HepG2 (cell line): ENCODE measurements around the gene ELMO2. TPM values are rescaled to one million over a fixed set of nuclear protein-coding genes. Genes with fewer than 3 reads are reported as not detected.

Experiments
- ARNT ChIP-seq: fragments of 450-650 bp; IDR thresholded peaks from 2 replicates; pipeline ENCODE4 v1.6.1; 2017
- BCLAF1 ChIP-seq: fragments of 450-650 bp; IDR thresholded peaks from 2 replicates; pipeline ENCODE4 v1.6.1; 2017; ENCODE audit warnings: mild to moderate bottlenecking
- BRCA1 ChIP-seq: sonication (generic); formaldehyde crosslinking; IDR thresholded peaks from 2 replicates; pipeline ENCODE4 v1.4.0; 2020; ENCODE audit warnings: missing genetic modification reagents
- CCDC6 ChIP-seq: sonication (generic); formaldehyde crosslinking; IDR thresholded peaks from 2 replicates; pipeline ENCODE4 v1.8.1; 2022; ENCODE audit warnings: mild to moderate bottlenecking, missing genetic modification reagents, moderate library complexity
- HDAC1 ChIP-seq: sonication (generic); formaldehyde crosslinking; IDR thresholded peaks from 2 replicates; pipeline ENCODE4 v1.5.1; 2020; ENCODE audit warnings: mild to moderate bottlenecking, missing genetic modification reagents
- HNRNPLL ChIP-seq: fragments of 200-400 bp; formaldehyde crosslinking; IDR thresholded peaks from 2 replicates; pipeline ENCODE4 v1.6.1; 2017; ENCODE audit warnings: mild to moderate bottlenecking, low read depth, low read length; ENCODE audit not compliant: poor library complexity, severe bottlenecking
- MED13 ChIP-seq: sonication (generic); formaldehyde crosslinking; IDR thresholded peaks from 2 replicates; pipeline ENCODE4 v1.5.0; 2020; ENCODE audit warnings: missing genetic modification reagents
- NCOA5 ChIP-seq: sonication (generic); formaldehyde crosslinking; IDR thresholded peaks from 2 replicates; pipeline ENCODE4 v1.4.0; 2020; ENCODE audit warnings: missing genetic modification reagents
- NFATC3 ChIP-seq: sonication (generic); formaldehyde crosslinking; IDR thresholded peaks from 2 replicates; pipeline ENCODE4 v1.5.1; 2020; ENCODE audit warnings: mild to moderate bottlenecking, missing genetic modification reagents
- NFYB ChIP-seq: sonication (generic); formaldehyde crosslinking; IDR thresholded peaks from 2 replicates; pipeline ENCODE4 v1.4.0; 2020; ENCODE audit warnings: missing genetic modification reagents
- PHF21A ChIP-seq: sonication (generic); formaldehyde crosslinking; IDR thresholded peaks from 2 replicates; pipeline ENCODE4 v1.5.0; 2020; ENCODE audit warnings: mild to moderate bottlenecking, missing genetic modification reagents
- PHF8 ChIP-seq: sonication (generic); formaldehyde crosslinking; IDR thresholded peaks from 2 replicates; pipeline ENCODE4 v1.5.0; 2020; ENCODE audit warnings: missing genetic modification reagents
- RBAK ChIP-seq: sonication (generic); formaldehyde crosslinking; IDR thresholded peaks from 2 replicates; pipeline ENCODE4 v1.5.1; 2020; ENCODE audit warnings: mild to moderate bottlenecking, missing genetic modification reagents
- REST ChIP-seq, 2 experiments: IDR thresholded peaks; 2 replicates each; pipeline ENCODE4 v1.6.1; 2011 to 2012; ENCODE audit warnings: low read length in 2 of 2, borderline replicate concordance in 1 of 2, low read depth in 1 of 2, mild to moderate bottlenecking in 1 of 2, moderate library complexity in 1 of 2
- ZNF20 ChIP-seq: sonication (generic); formaldehyde crosslinking; IDR thresholded peaks from 2 replicates; pipeline ENCODE4 v1.4.0; 2020; ENCODE audit warnings: mild to moderate bottlenecking, moderate library complexity, missing genetic modification reagents
- ZNF329 ChIP-seq: sonication (generic); formaldehyde crosslinking; IDR thresholded peaks from 2 replicates; pipeline ENCODE4 v1.9.0; 2021; ENCODE audit warnings: low read depth, mild to moderate bottlenecking, missing genetic modification reagents
- ZNF33B ChIP-seq: sonication (generic); formaldehyde crosslinking; IDR thresholded peaks from 2 replicates; pipeline ENCODE4 v1.5.1; 2020; ENCODE audit warnings: mild to moderate bottlenecking, missing genetic modification reagents
- ZNF543 ChIP-seq: sonication (generic); formaldehyde crosslinking; IDR thresholded peaks from 2 replicates; pipeline ENCODE4 v1.4.0; 2020; ENCODE audit warnings: mild to moderate bottlenecking, missing genetic modification reagents
- ZNF770 ChIP-seq: sonication (generic); formaldehyde crosslinking; IDR thresholded peaks from 2 replicates; pipeline ENCODE4 v1.5.0; 2020; ENCODE audit warnings: mild to moderate bottlenecking, missing genetic modification reagents
- ZUFSP ChIP-seq: sonication (generic); formaldehyde crosslinking; IDR thresholded peaks from 2 replicates; pipeline ENCODE4 v1.9.0; 2021; ENCODE audit warnings: missing genetic modification reagents, mild to moderate bottlenecking, borderline replicate concordance
- polyA plus RNA-seq, 8 experiments: library from polyadenylated mRNA; depleted of rRNA in 3 of 8; stranded (reverse) in 7 of 8; unstranded in 1 of 8; fragments of >200 nt; fragmentation: Illumina TruSeq in 4 of 8; extraction: Trizol in 4 of 8; gene quantifications; 2 replicates each; pipeline versions ENCODE4 v1.2.1 to v1.2.3, GENCODE V29; 2011 to 2016; ENCODE audit warnings: low read depth in 4 of 8, missing spikeins in 1 of 8, mixed read lengths in 1 of 8; ENCODE audit not compliant: insufficient read depth in 1 of 8
- total RNA-seq, 5 experiments: library from RNA; depleted of rRNA; stranded (reverse); fragments of >200 nt; fragmentation: Illumina TruSeq; extraction: Trizol; gene quantifications; 2 replicates each; pipeline ENCODE4 v1.2.3, GENCODE V29; 2016; ENCODE audit warnings: low read depth in 1 of 5

The ELMO2 gene
- total and polyA plus RNA-seq, 2 of the 13 experiments (the other 11 are each of a cell fraction or from before 2014, with no cell fraction given): 30.6 to 35.7 TPM

GRCh38 chr20:46406200-46406985 lies at the start of gene ELMO2 (continued):
- TF ChIP-seq MED13 (CRISPR knock-in tag) (peak; percentile 63; the same call in 1 of the 2 replicates), NFATC3 (no peak), ZNF770 (CRISPR knock-in tag) (peak; percentile 90), PHF21A (peak; percentile 77), NFYB (CRISPR knock-in tag) (peak; percentile 99), ZNF20 (CRISPR knock-in tag) (no peak), HNRNPLL (peak; percentile 53), NCOA5 (no peak), ARNT (no peak), ZNF543 (CRISPR knock-in tag) (peak; percentile 92), ZUFSP (CRISPR knock-in tag) (no peak), ZNF33B (CRISPR knock-in tag) (peak; percentile 97), RBAK (no peak), BCLAF1 (no peak), PHF8 (CRISPR knock-in tag) (peak; percentile 98), BRCA1 (CRISPR knock-in tag) (0 out of 2 replicates have a peak, but pooled peaks have one; percentile 6), HDAC1 (peak; percentile 91), CCDC6 (CRISPR knock-in tag) (peak; percentile 96; the same call in 1 of the 2 replicates), ZNF329 (peak; percentile 67; the same call in 1 of the 2 replicates), REST (IDR thresholded peaks at IDR 0.05; ENCODE audit: borderline replicate concordance in 1 of 2, low read depth in 1 of 2, low read length in 2 of 2) (peak in 1 of 2 experiments; percentile 20; a peak in 1 of 4 replicates)
